Ascending aorta (tissue), 2 donors: ENCODE data around the gene TSPAN3. TPM values are rescaled to one million over a fixed set of nuclear protein-coding genes. Genes with fewer than 3 reads are reported as not detected.
A peak's percentile ranks its signal among the peaks of the same experiment; 100 is the strongest.

Experiments
- DNase-seq, 2 donors: peaks; one replicate each; pipeline ENCODE4 v3.0.0-alpha.2; 2019; ENCODE audit warnings: low spot score in 2 of 2
- H3K27ac ChIP-seq, 2 donors: fragments of 200-600 bp; sonication (generic); one replicate each; pipeline ENCODE4 v1.5.1; 2016 to 2017; ENCODE audit warnings: mild to moderate bottlenecking in 1 of 2
- H3K27me3 ChIP-seq: fragments of 200-600 bp; sonication (generic); one replicate; pipeline ENCODE4 v1.5.1; 2017
- H3K36me3 ChIP-seq, 2 donors: fragments of 200-600 bp; sonication (generic); one replicate each; pipeline ENCODE4 v1.5.1; 2016
- H3K4me1 ChIP-seq, 2 donors: fragments of 200-600 bp; sonication (generic); one replicate each; pipeline ENCODE4 v1.5.1; 2016 to 2017; ENCODE audit warnings: mild to moderate bottlenecking in 1 of 2
- H3K4me3 ChIP-seq, 2 donors: fragments of 200-600 bp; sonication (generic); one replicate each; pipeline ENCODE4 v1.5.1; 2016 to 2017; ENCODE audit warnings: mild to moderate bottlenecking in 1 of 2
- H3K9me3 ChIP-seq, 2 donors: fragments of 200-600 bp; sonication (generic); one replicate each; pipeline ENCODE4 v1.5.1; 2016
- CTCF ChIP-seq, 3 experiments: fragments of 200-600 bp in 2 of 3; fragments of 450-650 bp in 1 of 3; sonication (generic) in 2 of 3; IDR thresholded peaks; one replicate each; pipeline ENCODE4 v1.5.1; 2016 to 2019; ENCODE audit warnings: antibody characterized with exemption in 3 of 3, mild to moderate bottlenecking in 1 of 3, moderate library complexity in 1 of 3
- intact Hi-C: fragments of 100-400 bp; cut with DNase I; formaldehyde crosslinking; loops from one replicate; pipeline ENCODE4 v1.15.1; 2023
- total RNA-seq: library from RNA; depleted of rRNA; stranded (reverse); fragments of >200 nt; gene quantifications from one replicate; pipeline ENCODE4 v1.1.0, GENCODE V29; 2016

TSPAN3 gene
- total RNA-seq, 1 donor from 2014 or later = 98.2 TPM

- Histone ChIP-seq H3K9me3 (no peaks in the 10 kb centered on the region), H3K4me1 (no peaks in the 10 kb centered on the region), H3K27ac (no peak overlapping the region), H3K4me3 (no peak overlapping the region), H3K27me3 (no peaks in the 10 kb centered on the region), H3K36me3 (peaks cover 9 to 15% of the 10 kb centered on the region in 2 donors)
- intact Hi-C loops = no loop called here
- DNase-seq = peak in 1 of 2 donors; percentile 35
- no peak for TF ChIP-seq CTCF (IDR thresholded peaks at IDR 0.05)
Measured at GRCh38 chr15:77112838-77113504, 42.1 kb upstream of the TSPAN3 start.

- Histone ChIP-seq H3K27ac (no peak overlapping the region), H3K9me3 (no peaks in the 10 kb centered on the region), H3K27me3 (no peaks in the 10 kb centered on the region), H3K36me3 (peaks cover 9 to 15% of the 10 kb centered on the region in 2 donors), H3K4me3 (no peak overlapping the region), H3K4me1 (peaks cover 0 to 3% of the 10 kb centered on the region in 2 donors)
- no peak for TF ChIP-seq CTCF (IDR thresholded peaks at IDR 0.05)
- intact Hi-C loops = no loop called here
- peak in 1 of 2 donors; percentile 16 for DNase-seq
Measured at GRCh38 chr15:77111789-77112188, 40.9 kb upstream of the TSPAN3 start.

- intact Hi-C loops = loop anchor here (2.0 kb wide), 1 partner anchor 435 kb away; no protein-coding TSS in a partner anchor
- H3K4me3 ChIP-seq = no peak overlapping the region
- peaks cover 0 to 4% of the 10 kb centered on the region in 2 donors for H3K4me1 ChIP-seq
- no peaks in the 10 kb centered on the region for H3K9me3 ChIP-seq
- TF ChIP-seq CTCF (IDR thresholded peaks at IDR 0.05) = peak; percentile 16 to 55 (median 55)
- H3K27me3 ChIP-seq = no peaks in the 10 kb centered on the region
- peak in 1 of 2 donors; percentile 64 for DNase-seq
- no peak overlapping the region for H3K27ac ChIP-seq
- H3K36me3 ChIP-seq = peaks cover 0 to 4% of the 10 kb centered on the region in 2 donors
Measured at GRCh38 chr15:77107531-77108355, 36.8 kb upstream of the TSPAN3 start.

GRCh38 chr15:77107068-77107467 is 36.2 kb upstream of the TSPAN3 start:
- H3K36me3 ChIP-seq = peaks cover 0 to 4% of the 10 kb centered on the region in 2 donors
- H3K27me3 ChIP-seq = no peaks in the 10 kb centered on the region
- intact Hi-C loops = loop anchor here (2.0 kb wide), 1 partner anchor 436 kb away; no protein-coding TSS in a partner anchor
- peak in 1 of 2 donors; percentile 60 for DNase-seq
- H3K4me3 ChIP-seq = no peak overlapping the region
- no peaks in the 10 kb centered on the region for H3K9me3 ChIP-seq
- H3K4me1 ChIP-seq = peaks cover 0 to 4% of the 10 kb centered on the region in 2 donors
- no peak overlapping the region for H3K27ac ChIP-seq
- no peak for TF ChIP-seq CTCF (IDR thresholded peaks at IDR 0.05)

- H3K4me1 ChIP-seq = peaks cover 0 to 4% of the 10 kb centered on the region in 2 donors
- no peaks in the 10 kb centered on the region for H3K27me3 ChIP-seq
- no peak overlapping the region for H3K4me3 ChIP-seq
- TF ChIP-seq CTCF (IDR thresholded peaks at IDR 0.05) = no peak
- intact Hi-C loops = no loop called here
- DNase-seq = peak in 1 of 2 donors; percentile 63
- no peaks in the 10 kb centered on the region for H3K36me3 ChIP-seq
- H3K27ac ChIP-seq = no peak overlapping the region
- no peaks in the 10 kb centered on the region for H3K9me3 ChIP-seq
Measured at GRCh38 chr15:77104155-77104554, 33.2 kb upstream of the TSPAN3 start.
